GM18867 (cell line): Measurements from ENCODE around the gene NXPH1.

Experiments
- ATAC-seq: cut with Tn5 transposase; IDR thresholded peaks from one replicate; pipeline ENCODE4 v1.9.1; 2021; ENCODE audit warnings: mild to moderate bottlenecking, moderate library complexity; ENCODE audit not compliant: unreplicated experiment

NXPH1 gene

DNA sequence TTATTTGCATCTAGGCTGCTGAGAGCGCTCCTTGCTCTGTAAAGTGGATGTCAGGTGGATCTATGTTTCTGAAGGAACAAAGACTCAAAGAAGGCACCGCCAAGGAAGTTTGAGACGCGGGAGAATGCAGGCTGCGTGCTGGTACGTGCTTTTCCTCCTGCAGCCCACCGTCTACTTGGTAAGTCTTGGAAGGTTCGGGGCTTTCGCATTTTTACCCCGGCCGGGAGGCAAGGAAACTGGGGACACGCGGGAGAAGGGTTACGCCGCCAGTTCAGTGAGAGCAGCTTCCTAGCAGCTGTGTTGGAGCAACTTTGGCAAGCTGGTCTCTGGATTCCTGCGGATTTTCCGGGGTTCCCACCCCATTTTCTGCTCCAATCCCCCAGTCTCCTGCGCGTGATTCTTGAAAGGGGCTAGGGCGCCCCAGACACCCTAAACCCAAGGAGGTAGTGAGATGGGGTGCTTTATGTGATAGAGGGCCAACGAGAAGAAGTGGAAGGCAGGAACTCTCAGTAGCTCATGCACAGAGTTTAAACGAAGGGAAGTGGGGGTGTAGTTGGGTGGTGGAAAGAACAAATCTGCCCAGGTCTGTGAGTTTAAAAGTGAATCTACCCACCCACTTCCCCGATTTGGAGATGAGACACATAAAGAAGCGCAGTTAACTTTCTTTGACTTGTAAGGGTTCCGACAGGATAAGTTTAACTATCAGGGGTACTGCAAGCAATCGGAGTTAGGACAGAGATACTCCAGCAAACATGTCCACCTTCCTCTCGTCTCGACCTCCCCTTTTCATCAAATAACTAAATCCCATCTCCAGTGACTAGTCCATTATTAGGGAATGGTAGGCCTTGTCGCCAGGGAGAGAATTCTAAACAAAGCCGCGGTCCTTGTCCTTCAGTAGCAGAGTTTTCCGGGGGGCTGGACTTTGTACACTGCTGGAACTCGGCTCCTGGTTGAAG, 2.5 kb downstream of the NXPH1 start:
- no peak for ATAC-seq

DNA sequence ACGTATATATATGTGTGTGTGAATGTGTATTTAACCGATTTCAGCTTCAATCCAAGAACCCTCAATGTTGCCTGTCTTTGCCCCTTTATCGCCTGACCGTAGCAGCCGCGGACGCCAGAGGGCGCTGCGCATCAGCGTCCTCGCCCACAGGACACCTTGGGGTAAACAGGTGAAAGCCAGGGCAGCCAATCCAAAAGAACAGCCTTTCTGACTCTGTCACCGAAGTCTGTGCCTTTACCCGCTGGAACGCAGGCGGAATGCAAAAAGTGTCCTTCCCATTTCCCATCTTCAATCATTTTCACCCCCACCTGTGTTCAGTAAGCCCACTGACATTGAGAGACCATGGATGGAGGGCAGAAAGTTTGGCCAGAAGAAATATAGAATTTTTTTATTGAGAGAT, 3.6 kb downstream of the NXPH1 start:
- ATAC-seq, result peak; percentile 96

DNA sequence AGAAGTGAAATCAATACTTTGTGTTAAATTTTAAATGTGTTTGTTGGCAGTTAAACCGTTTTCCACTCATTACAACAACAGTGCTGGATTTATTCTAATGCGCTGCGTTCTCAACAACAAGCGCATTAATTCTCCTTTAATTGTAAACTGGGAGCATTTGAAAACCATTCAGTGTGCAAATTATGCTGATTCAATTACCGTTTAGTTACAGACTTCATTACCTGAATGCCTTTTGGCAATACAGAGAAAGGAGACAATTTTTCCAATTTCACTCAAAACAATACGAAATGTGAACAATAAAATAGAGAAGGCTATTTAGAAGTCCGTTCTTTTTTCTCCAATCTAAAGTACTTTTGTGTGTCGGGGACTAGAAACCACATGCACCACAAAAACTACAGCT, 4.2 kb downstream of the NXPH1 start:
- no peak for ATAC-seq

DNA sequence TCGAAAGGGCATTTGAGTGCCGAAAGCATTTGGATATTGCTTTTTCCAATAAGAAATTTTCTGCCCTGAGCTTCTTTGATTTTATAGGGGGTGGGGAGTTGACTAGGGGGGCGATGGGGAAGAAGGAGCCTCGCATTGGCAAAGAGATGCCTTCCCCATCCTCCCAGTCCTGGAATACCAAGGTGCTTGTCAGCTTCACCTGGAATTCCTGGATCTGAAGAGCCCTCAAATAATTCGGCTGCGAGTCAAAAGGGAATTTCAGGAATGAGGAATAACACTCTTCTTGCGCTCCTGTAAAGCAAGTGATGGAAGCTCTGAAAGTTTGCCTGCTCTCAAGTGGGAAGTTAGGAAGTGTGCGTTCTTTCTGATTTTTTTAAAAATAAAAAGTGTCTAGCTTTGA, 7.3 kb downstream of the NXPH1 start:
- ATAC-seq, result no peak

DNA sequence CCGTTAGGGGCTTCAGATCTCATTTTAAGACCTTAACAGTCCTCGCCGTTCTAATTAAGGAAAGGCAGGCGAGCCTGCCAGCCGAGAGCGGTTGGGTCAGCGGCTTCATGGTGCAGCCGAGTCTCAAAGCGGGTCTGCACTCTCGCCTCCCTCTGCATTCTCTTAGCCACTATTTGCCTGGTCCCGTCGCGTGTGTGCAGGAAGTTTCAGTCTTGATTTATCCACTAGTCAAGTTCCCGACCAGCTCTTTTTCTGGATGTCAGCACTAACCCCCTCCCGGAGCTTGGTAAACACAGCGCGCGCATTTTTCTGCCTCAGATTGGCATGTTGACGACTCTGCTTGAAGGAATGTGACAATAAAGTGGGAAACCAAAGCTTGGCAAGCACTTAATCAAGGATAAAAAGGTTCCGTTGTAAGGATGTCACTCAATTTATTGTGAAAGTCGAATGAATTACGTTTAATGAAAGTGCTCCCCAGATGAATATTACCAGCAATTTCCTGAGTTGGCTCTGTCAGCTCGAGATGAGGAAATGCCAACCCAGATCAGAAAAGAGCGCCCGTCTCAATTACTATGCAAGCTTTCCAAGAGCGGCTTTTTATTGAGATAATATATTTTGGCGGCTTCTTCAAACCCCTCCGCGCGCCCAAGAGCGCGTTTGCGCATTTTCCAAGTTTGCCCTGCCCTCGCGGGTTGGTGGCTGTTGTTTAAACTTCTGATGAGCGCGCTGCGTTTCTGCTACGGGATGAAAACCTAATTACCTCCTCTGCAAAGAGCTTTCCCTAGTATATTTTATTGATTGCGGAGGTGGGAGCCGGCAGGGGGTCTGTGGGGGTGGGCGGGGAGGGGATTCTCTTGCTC, 7.9 kb downstream of the NXPH1 start:
- ATAC-seq, result no peak

- ATAC-seq, result no peak
Observed at GRCh38 chr7:8442051-8442813, 8.8 kb downstream of the NXPH1 start.

- no peak for ATAC-seq
Observed at GRCh38 chr7:8442814-8443304, 9.4 kb downstream of the NXPH1 start.

GRCh38 chr7:8443576-8444467, 10.4 kb downstream of the NXPH1 start:
- ATAC-seq, result no peak

DNA sequence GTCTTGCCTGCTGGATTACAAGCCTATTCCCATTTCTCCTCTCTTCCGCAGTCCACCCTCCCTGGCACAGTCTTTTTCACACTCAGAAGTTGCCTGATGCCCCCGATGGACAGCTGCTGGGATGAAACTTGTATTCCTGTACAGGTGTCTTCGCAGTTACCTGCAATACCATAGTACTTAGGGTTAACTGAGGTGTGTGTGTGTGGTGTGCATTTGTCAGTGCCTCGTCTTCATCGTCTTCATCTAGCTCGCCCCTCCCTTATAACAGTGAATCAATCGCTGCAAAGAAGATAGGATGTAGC, 11.0 kb downstream of the NXPH1 start:
- no peak for ATAC-seq

- no peak for ATAC-seq
Observed at GRCh38 chr7:8453535-8453934, 20.1 kb downstream of the NXPH1 start.

- no peak for ATAC-seq
Observed at GRCh38 chr7:8455426-8455825, 22.0 kb downstream of the NXPH1 start.

DNA sequence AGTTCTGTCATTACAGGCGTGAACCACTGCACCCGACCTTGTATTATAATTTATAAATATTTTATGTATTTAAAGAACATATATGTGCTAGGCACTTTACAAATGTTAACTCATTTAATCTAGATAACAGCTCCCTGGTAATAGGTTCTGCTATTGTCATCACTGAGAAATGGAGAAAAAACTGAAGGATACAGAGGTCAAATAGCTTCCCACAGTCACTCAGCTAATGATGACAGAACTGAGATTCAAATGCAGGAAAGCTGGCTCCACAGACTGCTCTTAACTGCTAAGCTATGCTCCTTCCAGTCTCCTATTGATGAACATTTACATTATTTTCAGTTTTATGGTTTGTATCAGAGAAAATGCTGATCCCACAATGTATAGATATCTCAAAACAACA, 28.9 kb downstream of the NXPH1 start:
- ATAC-seq, result no peak

GRCh38 chr7:8465338-8465737, 31.9 kb downstream of the NXPH1 start:
- ATAC-seq, result no peak

GRCh38 chr7:8480527-8480926, 47.1 kb downstream of the NXPH1 start:
- no peak for ATAC-seq

- no peak for ATAC-seq
Observed at GRCh38 chr7:8481096-8481495, 47.7 kb downstream of the NXPH1 start.

DNA sequence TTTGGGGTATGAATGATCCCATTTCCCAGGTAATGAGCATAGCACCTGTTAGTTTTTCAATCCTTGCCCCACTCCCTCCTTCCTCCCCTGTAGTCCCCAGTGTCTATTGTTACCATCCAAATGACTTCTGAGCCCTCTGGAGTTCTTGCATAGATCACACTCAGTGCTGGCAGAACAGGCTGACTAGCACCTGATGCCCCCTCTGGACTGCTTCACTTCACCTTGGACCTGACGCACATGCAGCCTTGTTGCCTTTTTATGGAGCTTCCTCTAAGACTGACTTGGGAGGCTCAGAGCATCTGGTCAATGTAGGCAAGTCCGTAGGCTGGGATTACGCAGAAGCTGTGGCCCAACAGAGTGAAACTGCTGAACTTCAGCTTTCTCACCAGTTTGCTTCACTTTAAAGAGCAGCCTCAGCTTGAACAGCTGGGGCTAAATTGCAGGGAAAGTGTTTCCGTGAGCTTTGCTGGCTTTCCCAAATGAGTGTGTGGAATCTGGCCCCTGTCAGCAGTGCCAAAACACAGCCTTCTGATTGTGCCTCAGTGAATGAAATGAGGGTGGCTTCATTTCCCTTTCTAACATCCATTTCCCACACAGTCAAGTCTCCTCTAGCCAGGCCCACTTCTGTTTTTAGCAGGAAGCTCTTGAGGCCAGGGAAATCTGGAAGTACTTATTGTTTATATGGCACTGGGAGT, 48.5 kb downstream of the NXPH1 start:
- ATAC-seq, result no peak

- no peak for ATAC-seq
Observed at GRCh38 chr7:8490391-8491045, 57.1 kb downstream of the NXPH1 start.

DNA sequence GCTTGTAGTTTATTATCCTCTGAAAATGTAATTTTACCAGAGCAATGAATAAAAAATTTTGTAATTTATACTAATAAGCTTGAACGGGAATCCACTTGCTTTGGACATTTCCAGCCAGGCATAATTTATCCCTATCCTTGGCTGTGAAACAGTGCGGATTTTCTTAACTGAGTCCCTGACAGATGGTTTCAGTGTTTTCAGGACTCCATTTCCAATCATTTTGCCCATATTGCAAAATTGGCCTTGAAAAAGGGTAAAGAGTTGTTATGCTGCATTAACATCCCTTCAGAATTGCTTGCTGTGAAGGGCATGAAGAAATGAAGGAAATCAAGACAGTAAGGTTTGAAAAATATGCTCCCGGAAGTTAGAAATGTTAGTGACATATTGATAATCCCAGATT, 57.7 kb downstream of the NXPH1 start:
- no peak for ATAC-seq
